HEK293T (cell line): ENCODE measurements around the gene HBB.
"Not testable (repeated sequence)": the region's sequence is repeated elsewhere in the genome, so short reads cannot be mapped to it uniquely, and the experiment has no call there.

ENCODE experiments used
- FOXA1 ChIP-seq: fragments of 450-650 bp; IDR thresholded peaks from 2 replicates; pipeline ENCODE4 v1.6.1; 2016; ENCODE audit warnings: mild to moderate bottlenecking
- FOXK2 ChIP-seq: fragments of 450-650 bp; IDR thresholded peaks from 2 replicates; pipeline ENCODE4 v1.6.1; 2016; ENCODE audit warnings: mild to moderate bottlenecking
- FOXM1 ChIP-seq: fragments of 450-650 bp; IDR thresholded peaks from 2 replicates; pipeline ENCODE4 v1.6.1; 2017; ENCODE audit warnings: mild to moderate bottlenecking, borderline replicate concordance
- NFRKB ChIP-seq: fragments of 450-650 bp; IDR thresholded peaks from 2 replicates; pipeline ENCODE4 v1.6.1; 2016; ENCODE audit warnings: mild to moderate bottlenecking, moderate library complexity
- PKNOX1 ChIP-seq: fragments of 450-650 bp; IDR thresholded peaks from 2 replicates; pipeline ENCODE4 v1.6.1; 2016
- SP1 ChIP-seq: fragments of 450-650 bp; IDR thresholded peaks from 2 replicates; pipeline ENCODE4 v1.6.1; 2017
- SUZ12 ChIP-seq: fragments of 450-650 bp; IDR thresholded peaks from 2 replicates; pipeline ENCODE4 v1.6.1; 2016; ENCODE audit warnings: mild to moderate bottlenecking
- TARDBP ChIP-seq: fragments of 450-650 bp; IDR thresholded peaks from 2 replicates; pipeline ENCODE4 v1.6.1; 2016

GRCh38 chr11:5248498-5248897 is 21.6 kb upstream of the HBB start:
- not testable (repeated sequence) for TF ChIP-seq NFRKB, PKNOX1, SP1, FOXK2, FOXM1, FOXA1, SUZ12, TARDBP
